T-helper 17 cell (primary cell): ENCODE measurements around the gene LRRC26. TPM values are rescaled to one million over a fixed set of nuclear protein-coding genes. Genes with fewer than 3 reads are reported as not detected.

Source experiments
- ATAC-seq: fragments of 150-1000 bp; cut with Tn5 transposase; 2 replicates; pipeline ENCODE4 v1.10.0; 2021; ENCODE audit warnings: mild to moderate bottlenecking, moderate library complexity
- DNase-seq, 3 donors: peaks; one replicate each; pipeline versions ENCODE4 v3.0.0 to v3.0.0-alpha.2; 2020 to 2021
- H3K9me3 ChIP-seq: one replicate; pipeline ENCODE4 v1.7.0; 2013; ENCODE audit warnings: low read length, mild to moderate bottlenecking; ENCODE audit not compliant: control insufficient read depth, poor library complexity, severe bottlenecking
- H3K27ac Mint-ChIP-seq: one replicate; pipeline ENCODE4 v1.8.0; 2022; ENCODE audit warnings: mild to moderate bottlenecking, moderate library complexity, mixed read lengths
- H3K27me3 Mint-ChIP-seq: one replicate; pipeline ENCODE4 v1.8.0; 2022; ENCODE audit warnings: mixed read lengths
- H3K36me3 Mint-ChIP-seq: one replicate; pipeline ENCODE4 v1.8.0; 2022; ENCODE audit warnings: low read depth, mixed read lengths
- H3K4me1 Mint-ChIP-seq: one replicate; pipeline ENCODE4 v1.8.0; 2022; ENCODE audit warnings: mild to moderate bottlenecking, mixed read lengths
- H3K4me3 Mint-ChIP-seq: one replicate; pipeline ENCODE4 v1.8.0; 2022; ENCODE audit warnings: mild to moderate bottlenecking, moderate library complexity, mixed read lengths
- total RNA-seq, 4 donors: library from RNA in 2 of 4; stranded (reverse) in 2 of 4; gene quantifications; one replicate each; pipeline ENCODE4 v1.2.3 and lab custom pipeline; 2022 to 2026

Gene LRRC26
- total RNA-seq, 2 donors from 2014 or later = not detected

GRCh38 chr9:137173796-137174664 lies 4.2 kb upstream of the LRRC26 start:
- DNase-seq (no peak), ATAC-seq (no peak)
- no peaks in the 10 kb centered on the region for H3K4me1 Mint-ChIP-seq
- peaks cover 16% of the 10 kb centered on the region for H3K27me3 Mint-ChIP-seq
- H3K9me3 ChIP-seq = no peaks in the 10 kb centered on the region
- H3K4me3 Mint-ChIP-seq = no peak overlapping the region
- H3K27ac Mint-ChIP-seq = no peak overlapping the region
- H3K36me3 Mint-ChIP-seq = no peaks in the 10 kb centered on the region

- Mint-ChIP-seq H3K36me3 (no peaks in the 10 kb centered on the region), H3K27me3 (peaks cover 16% of the 10 kb centered on the region), H3K4me3 (no peak overlapping the region), H3K4me1 (peaks cover 2% of the 10 kb centered on the region), H3K27ac (no peak overlapping the region)
- no peak for ATAC-seq
- no peaks in the 10 kb centered on the region for H3K9me3 ChIP-seq
- DNase-seq = no peak
These were observed 3.3 kb upstream of the LRRC26 start for GRCh38 chr9:137172901-137173795.

GRCh38 chr9:137171149-137171900 lies 1.5 kb upstream of the LRRC26 start:
- Mint-ChIP-seq H3K27ac (no peak overlapping the region), H3K36me3 (no peaks in the 10 kb centered on the region), H3K4me3 (no peak overlapping the region), H3K4me1 (peaks cover 6% of the 10 kb centered on the region), H3K27me3 (peaks cover 21% of the 10 kb centered on the region)
- DNase-seq (no peak), ATAC-seq (no peak)
- no peaks in the 10 kb centered on the region for H3K9me3 ChIP-seq

- H3K27me3 Mint-ChIP-seq = peaks cover 23% of the 10 kb centered on the region
- H3K9me3 ChIP-seq = no peaks in the 10 kb centered on the region
- ATAC-seq (no peak), DNase-seq (no peak)
- no peak overlapping the region for H3K4me3 Mint-ChIP-seq
- H3K27ac Mint-ChIP-seq = no peak overlapping the region
- H3K36me3 Mint-ChIP-seq = no peaks in the 10 kb centered on the region
- peaks cover 6% of the 10 kb centered on the region for H3K4me1 Mint-ChIP-seq
These were observed 766 bp upstream of the LRRC26 start for GRCh38 chr9:137170486-137171148.

- Mint-ChIP-seq H3K27ac (no peak overlapping the region), H3K4me3 (peak overlapping the region; percentile 61), H3K4me1 (peaks cover 6% of the 10 kb centered on the region), H3K27me3 (peaks cover 29% of the 10 kb centered on the region), H3K36me3 (no peaks in the 10 kb centered on the region)
- DNase-seq (no peak), ATAC-seq (peak; percentile 35)
- no peaks in the 10 kb centered on the region for H3K9me3 ChIP-seq
These were observed 671 bp downstream of the LRRC26 start for GRCh38 chr9:137168904-137169856.

- peaks cover 6% of the 10 kb centered on the region for H3K4me1 Mint-ChIP-seq
- peak overlapping the region; percentile 61 for H3K4me3 Mint-ChIP-seq
- DNase-seq (no peak), ATAC-seq (peak; percentile 47)
- no peaks in the 10 kb centered on the region for H3K36me3 Mint-ChIP-seq
- no peaks in the 10 kb centered on the region for H3K9me3 ChIP-seq
- peaks cover 30% of the 10 kb centered on the region for H3K27me3 Mint-ChIP-seq
- H3K27ac Mint-ChIP-seq = no peak overlapping the region
These were observed 1.3 kb downstream of the LRRC26 start for GRCh38 chr9:137168573-137168903.

DNA sequence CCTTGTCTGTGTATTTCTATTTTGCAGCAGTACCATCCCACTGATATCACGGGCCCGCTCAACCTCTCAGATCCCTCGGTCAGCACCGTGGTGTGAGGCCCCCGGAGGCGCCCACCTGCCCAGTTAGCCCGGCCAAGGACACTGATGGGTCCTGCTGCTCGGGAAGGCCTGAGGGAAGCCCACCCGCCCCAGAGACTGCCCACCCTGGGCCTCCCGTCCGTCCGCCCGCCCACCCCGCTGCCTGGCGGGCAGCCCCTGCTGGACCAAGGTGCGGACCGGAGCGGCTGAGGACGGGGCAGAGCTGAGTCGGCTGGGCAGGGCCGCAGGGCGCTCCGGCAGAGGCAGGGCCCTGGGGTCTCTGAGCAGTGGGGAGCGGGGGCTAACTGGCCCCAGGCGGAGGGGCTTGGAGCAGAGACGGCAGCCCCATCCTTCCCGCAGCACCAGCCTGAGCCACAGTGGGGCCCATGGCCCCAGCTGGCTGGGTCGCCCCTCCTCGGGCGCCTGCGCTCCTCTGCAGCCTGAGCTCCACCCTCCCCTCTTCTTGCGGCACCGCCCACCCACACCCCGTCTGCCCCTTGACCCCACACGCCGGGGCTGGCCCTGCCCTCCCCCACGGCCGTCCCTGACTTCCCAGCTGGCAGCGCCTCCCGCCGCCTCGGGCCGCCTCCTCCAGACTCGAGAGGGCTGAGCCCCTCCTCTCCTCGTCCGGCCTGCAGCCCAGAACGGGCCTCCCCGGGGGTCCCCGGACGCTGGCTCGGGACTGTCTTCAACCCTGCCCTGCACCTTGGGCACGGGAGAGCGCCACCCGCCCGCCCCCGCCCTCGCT lies 1.9 kb downstream of the LRRC26 start:
- peaks cover 8% of the 10 kb centered on the region for H3K4me1 Mint-ChIP-seq
- no peak overlapping the region for H3K27ac Mint-ChIP-seq
- DNase-seq (no peak), ATAC-seq (peak; percentile 11)
- H3K36me3 Mint-ChIP-seq = no peaks in the 10 kb centered on the region
- H3K4me3 Mint-ChIP-seq = no peak overlapping the region
- H3K27me3 Mint-ChIP-seq = peaks cover 25% of the 10 kb centered on the region
- H3K9me3 ChIP-seq = no peaks in the 10 kb centered on the region

DNA sequence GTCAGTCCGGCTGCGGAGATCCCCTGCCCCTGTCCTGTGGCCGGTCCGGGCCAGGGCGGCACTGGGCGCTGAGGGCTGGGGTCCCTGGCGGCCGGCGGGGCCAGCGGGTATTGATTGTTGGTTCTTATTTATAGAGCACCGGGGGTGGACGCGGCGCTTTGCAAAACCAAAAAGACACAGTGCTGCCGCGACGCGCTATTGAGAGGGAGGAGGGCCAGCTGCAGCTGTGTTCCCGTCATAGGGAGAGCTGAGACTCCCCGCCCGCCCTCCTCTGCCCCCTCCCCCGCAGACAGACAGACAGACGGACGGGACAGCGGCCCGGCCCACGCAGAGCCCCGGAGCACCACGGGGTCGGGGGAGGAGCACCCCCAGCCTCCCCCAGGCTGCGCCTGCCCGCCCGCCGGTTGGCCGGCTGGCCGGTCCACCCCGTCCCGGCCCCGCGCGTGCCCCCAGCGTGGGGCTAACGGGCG lies 2.5 kb downstream of the LRRC26 start:
- H3K4me1 Mint-ChIP-seq = peaks cover 8% of the 10 kb centered on the region
- H3K4me3 Mint-ChIP-seq = no peak overlapping the region
- DNase-seq (no peak), ATAC-seq (no peak)
- no peaks in the 10 kb centered on the region for H3K9me3 ChIP-seq
- no peaks in the 10 kb centered on the region for H3K36me3 Mint-ChIP-seq
- no peak overlapping the region for H3K27ac Mint-ChIP-seq
- H3K27me3 Mint-ChIP-seq = peaks cover 20% of the 10 kb centered on the region

DNA sequence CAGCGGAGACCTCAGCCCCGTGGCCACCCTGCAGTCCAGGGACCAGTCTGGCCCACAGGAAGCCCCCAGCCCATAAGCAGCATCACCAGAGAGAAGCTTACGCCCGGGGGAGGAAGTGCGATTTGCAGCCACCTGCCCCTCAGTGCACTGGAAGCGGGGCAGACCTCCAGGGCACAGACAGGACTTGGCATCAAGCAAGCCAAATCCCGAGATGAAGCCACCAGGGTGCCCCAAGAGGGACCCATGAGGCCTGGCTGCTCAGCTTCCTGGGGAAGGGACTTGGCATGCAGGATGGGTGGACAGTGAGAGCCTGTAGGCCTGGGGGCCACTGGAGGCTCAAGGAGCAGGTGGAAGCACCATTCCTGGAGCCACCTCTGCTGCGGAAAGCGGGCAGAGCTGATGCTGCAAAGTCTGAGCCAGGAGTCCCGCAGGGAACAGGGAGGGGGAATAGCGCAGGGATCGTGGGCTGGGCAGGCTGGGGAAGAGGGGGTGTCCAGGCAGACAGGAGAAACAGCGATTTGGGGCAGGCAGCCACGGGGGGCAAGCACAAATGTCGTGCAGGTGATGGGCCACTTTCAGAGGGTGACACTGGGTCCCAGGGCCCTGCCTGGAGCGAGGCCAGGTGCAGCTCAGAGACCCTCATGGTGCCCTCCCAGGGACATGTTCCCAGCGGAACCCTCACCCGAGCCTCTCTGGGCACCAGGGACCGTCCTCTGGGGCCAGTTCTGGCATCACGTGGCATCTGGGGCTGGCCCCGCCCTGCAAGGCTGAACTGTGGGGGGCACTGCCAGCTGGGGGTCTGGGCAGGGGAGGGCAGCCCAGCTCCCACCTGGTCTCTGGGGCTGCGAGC lies 3.2 kb downstream of the LRRC26 start:
- no peaks in the 10 kb centered on the region for H3K9me3 ChIP-seq
- H3K4me3 Mint-ChIP-seq = peak overlapping the region; percentile 72
- no peak overlapping the region for H3K27ac Mint-ChIP-seq
- ATAC-seq = no peak
- no peaks in the 10 kb centered on the region for H3K36me3 Mint-ChIP-seq
- peaks cover 20% of the 10 kb centered on the region for H3K27me3 Mint-ChIP-seq
- no peak for DNase-seq
- peaks cover 8% of the 10 kb centered on the region for H3K4me1 Mint-ChIP-seq

DNA sequence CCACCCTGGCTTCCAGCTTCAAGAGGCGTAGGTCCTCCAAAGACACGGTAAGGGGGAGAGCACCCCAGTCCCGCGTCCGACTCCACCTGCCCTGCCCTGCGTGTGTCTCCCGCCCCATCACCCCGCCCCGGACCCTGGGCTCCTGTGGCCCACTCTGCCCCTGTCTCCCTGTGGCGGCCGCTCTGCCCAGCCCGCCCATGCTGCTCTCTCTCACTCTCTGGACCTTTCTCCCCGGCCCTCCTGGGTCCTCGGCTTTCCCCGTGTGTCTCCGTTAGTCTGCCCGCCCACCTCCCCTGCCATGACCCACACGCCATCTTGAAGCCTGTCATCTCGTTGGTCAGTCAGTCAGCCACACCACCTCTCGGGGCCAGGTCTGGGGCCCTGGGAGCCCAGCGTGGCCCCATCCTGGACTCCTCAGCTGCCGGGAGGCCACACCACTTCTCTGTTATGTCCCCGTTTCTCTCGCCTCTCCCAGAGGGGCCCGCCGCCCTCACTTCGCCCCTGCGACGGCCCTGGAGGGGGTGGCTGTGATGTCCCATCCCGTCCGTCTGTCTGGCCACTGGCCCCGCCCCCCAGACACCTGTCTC lies 4.5 kb downstream of the LRRC26 start:
- Mint-ChIP-seq H3K27ac (no peak overlapping the region), H3K27me3 (peaks cover 17% of the 10 kb centered on the region), H3K36me3 (no peaks in the 10 kb centered on the region), H3K4me1 (peaks cover 8% of the 10 kb centered on the region), H3K4me3 (no peak overlapping the region)
- DNase-seq (no peak), ATAC-seq (no peak)
- no peaks in the 10 kb centered on the region for H3K9me3 ChIP-seq
